GM18909 (cell line): ENCODE results near the gene NFATC2.
"Not testable (repeated sequence)": the region's sequence is repeated elsewhere in the genome, so short reads cannot be mapped to it uniquely, and the experiment has no call there.

Experiments
- ATAC-seq: cut with Tn5 transposase; IDR thresholded peaks from one replicate; pipeline ENCODE4 v1.9.1; 2021; ENCODE audit warnings: mild to moderate bottlenecking; ENCODE audit not compliant: unreplicated experiment, poor library complexity

Gene NFATC2

GRCh38 chr20:51347831-51348230 lies 194.7 kb downstream of the NFATC2 start:
- no peak for ATAC-seq

- no peak for ATAC-seq
These were observed 195.6 kb downstream of the NFATC2 start for GRCh38 chr20:51346686-51347485.

- ATAC-seq = no peak
These were observed 196.9 kb downstream of the NFATC2 start for GRCh38 chr20:51345601-51346101.

GRCh38 chr20:51343802-51344201 lies 198.7 kb downstream of the NFATC2 start:
- ATAC-seq = not testable (repeated sequence)

- no peak for ATAC-seq
These were observed 199.8 kb downstream of the NFATC2 start for GRCh38 chr20:51342510-51343236.

- no peak for ATAC-seq
These were observed 200.9 kb downstream of the NFATC2 start for GRCh38 chr20:51341581-51341980.

- no peak for ATAC-seq
These were observed 202.1 kb downstream of the NFATC2 start for GRCh38 chr20:51340451-51340840.

GRCh38 chr20:51339721-51340450 lies 202.6 kb downstream of the NFATC2 start:
- no peak for ATAC-seq

GRCh38 chr20:51338692-51339440 lies 203.7 kb downstream of the NFATC2 start:
- ATAC-seq = no peak

- ATAC-seq = no peak
These were observed 205.3 kb downstream of the NFATC2 start for GRCh38 chr20:51337126-51337805.
